Ishikawa (cell line): Measurements from ENCODE around the gene COPE.

ENCODE experiments used
- CEBPB ChIP-seq: IDR thresholded peaks from 2 replicates; pipeline ENCODE4 v1.6.1; 2012
- CREB1 ChIP-seq: IDR thresholded peaks from 2 replicates; pipeline ENCODE4 v1.6.1; 2012; ENCODE audit warnings: low read depth
- EGR1 ChIP-seq: IDR thresholded peaks from 2 replicates; pipeline ENCODE4 v1.6.1; 2012
- EP300 ChIP-seq: IDR thresholded peaks from 2 replicates; pipeline ENCODE4 v1.6.1; 2012; ENCODE audit warnings: borderline replicate concordance
- FOXM1 ChIP-seq: IDR thresholded peaks from 2 replicates; pipeline ENCODE4 v1.6.1; 2012; ENCODE audit warnings: low read depth, borderline replicate concordance
- NFIC ChIP-seq: IDR thresholded peaks from 2 replicates; pipeline ENCODE4 v1.6.1; 2012
- RAD21 ChIP-seq: IDR thresholded peaks from 2 replicates; pipeline ENCODE4 v1.6.1; 2012; ENCODE audit warnings: low read depth
- TAF1 ChIP-seq: IDR thresholded peaks from 2 replicates; pipeline ENCODE4 v1.6.1; 2012; ENCODE audit warnings: low read depth, mild to moderate bottlenecking
- TCF12 ChIP-seq: IDR thresholded peaks from 2 replicates; pipeline ENCODE4 v1.6.1; 2012; ENCODE audit warnings: low read depth
- TEAD4 ChIP-seq: IDR thresholded peaks from 2 replicates; pipeline ENCODE4 v1.6.1; 2012
- YY1 ChIP-seq: IDR thresholded peaks from 2 replicates; pipeline ENCODE4 v1.6.1; 2012; ENCODE audit warnings: low read depth
- ZBTB7A ChIP-seq: IDR thresholded peaks from 2 replicates; pipeline ENCODE4 v1.6.1; 2012; ENCODE audit warnings: low read depth
- TF ChIP-seq, protein P1 (sequence below): IDR thresholded peaks from 2 replicates; pipeline ENCODE4 v1.6.1; 2012; ENCODE audit warnings: low read depth, mild to moderate bottlenecking
- TF ChIP-seq, protein P2 (sequence below): IDR thresholded peaks from 2 replicates; pipeline ENCODE4 v1.6.1; 2012

DNA sequence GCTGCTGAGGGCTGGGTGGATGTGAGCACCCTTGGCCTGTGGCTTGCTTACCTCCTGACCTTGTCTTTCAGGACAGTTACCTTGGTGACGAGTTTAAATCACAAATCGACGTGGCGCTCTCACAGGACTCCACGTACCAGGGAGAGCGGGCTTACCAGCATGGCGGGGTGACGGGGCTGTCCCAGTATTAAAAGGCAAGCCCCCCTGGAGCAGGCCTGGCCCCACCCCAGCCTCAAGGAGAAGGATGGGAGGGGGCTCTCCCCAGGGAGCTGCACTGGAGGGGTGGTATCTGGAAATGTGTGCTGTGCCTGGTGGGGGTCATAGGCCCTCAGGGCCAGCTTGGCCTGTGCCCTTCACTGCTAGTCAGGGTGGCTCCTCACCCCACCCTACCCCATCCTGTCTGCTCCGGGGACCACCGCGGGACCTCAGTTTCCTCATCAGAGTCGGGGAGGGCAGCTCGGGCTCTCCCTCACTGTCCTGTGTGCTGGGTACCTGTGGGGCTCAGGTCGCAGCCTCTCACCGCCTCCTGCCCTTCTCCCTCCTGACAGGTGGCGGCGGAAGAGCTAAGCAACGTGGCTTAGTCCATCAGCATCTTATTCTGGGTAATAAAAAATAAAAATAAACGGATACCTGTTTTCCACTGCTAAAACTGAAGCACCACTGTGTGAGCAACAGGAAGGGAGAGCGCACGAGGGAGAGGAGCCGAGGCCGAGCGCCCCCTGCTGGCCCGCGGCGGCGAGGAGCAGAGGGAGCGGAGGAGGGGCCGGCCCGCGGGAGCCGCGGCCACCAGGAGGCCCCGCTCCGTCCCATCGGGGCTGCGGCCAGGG lies 53.0 kb downstream of the COPE start:
- TF ChIP-seq CREB1 (no peak), EGR1 (no peak), FOXM1 (no peak), CEBPB (no peak), YY1 (no peak), TCF12 (no peak; the same call in 1 of the 2 replicates), NFIC (no peak), EP300 (no peak), TEAD4 (no peak), RAD21 (peak; percentile 58), TAF1 (no peak), ZBTB7A (0 out of 2 replicates have a peak, but pooled peaks have one; percentile 25)
- TF ChIP-seq, protein P1, sequence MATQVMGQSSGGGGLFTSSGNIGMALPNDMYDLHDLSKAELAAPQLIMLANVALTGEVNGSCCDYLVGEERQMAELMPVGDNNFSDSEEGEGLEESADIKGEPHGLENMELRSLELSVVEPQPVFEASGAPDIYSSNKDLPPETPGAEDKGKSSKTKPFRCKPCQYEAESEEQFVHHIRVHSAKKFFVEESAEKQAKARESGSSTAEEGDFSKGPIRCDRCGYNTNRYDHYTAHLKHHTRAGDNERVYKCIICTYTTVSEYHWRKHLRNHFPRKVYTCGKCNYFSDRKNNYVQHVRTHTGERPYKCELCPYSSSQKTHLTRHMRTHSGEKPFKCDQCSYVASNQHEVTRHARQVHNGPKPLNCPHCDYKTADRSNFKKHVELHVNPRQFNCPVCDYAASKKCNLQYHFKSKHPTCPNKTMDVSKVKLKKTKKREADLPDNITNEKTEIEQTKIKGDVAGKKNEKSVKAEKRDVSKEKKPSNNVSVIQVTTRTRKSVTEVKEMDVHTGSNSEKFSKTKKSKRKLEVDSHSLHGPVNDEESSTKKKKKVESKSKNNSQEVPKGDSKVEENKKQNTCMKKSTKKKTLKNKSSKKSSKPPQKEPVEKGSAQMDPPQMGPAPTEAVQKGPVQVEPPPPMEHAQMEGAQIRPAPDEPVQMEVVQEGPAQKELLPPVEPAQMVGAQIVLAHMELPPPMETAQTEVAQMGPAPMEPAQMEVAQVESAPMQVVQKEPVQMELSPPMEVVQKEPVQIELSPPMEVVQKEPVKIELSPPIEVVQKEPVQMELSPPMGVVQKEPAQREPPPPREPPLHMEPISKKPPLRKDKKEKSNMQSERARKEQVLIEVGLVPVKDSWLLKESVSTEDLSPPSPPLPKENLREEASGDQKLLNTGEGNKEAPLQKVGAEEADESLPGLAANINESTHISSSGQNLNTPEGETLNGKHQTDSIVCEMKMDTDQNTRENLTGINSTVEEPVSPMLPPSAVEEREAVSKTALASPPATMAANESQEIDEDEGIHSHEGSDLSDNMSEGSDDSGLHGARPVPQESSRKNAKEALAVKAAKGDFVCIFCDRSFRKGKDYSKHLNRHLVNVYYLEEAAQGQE, result no peak
- TF ChIP-seq, protein P2, sequence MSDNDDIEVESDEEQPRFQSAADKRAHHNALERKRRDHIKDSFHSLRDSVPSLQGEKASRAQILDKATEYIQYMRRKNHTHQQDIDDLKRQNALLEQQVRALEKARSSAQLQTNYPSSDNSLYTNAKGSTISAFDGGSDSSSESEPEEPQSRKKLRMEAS, result peak; percentile 42; the same call in 1 of the 2 replicates
